DOHH2 (cell line): ENCODE results near the gene BEND3.

Source experiments
- H3F3A ChIP-seq: fragments of 200-600 bp; sonication (generic), shearing (Covaris generic); 2 replicates; pipeline ENCODE4 v1.6.0; 2016; ENCODE audit warnings: antibody characterized with exemption, mild to moderate bottlenecking; ENCODE audit not compliant: control insufficient read depth, insufficient read depth
- H3K27ac ChIP-seq: fragments of 200-600 bp; sonication (generic); 2 replicates; pipeline ENCODE4 v1.5.1; 2014; ENCODE audit warnings: low read depth, mild to moderate bottlenecking, low read length, moderate library complexity
- H3K27me3 ChIP-seq: fragments of 200-600 bp; sonication (generic); 2 replicates; pipeline ENCODE4 v1.6.1; 2014; ENCODE audit warnings: mild to moderate bottlenecking, low read length, mixed read lengths; ENCODE audit not compliant: control insufficient read depth
- H3K36me3 ChIP-seq: fragments of 200-600 bp; sonication (generic); 2 replicates; pipeline ENCODE4 v1.6.1; 2014; ENCODE audit warnings: mild to moderate bottlenecking, low read length, moderate library complexity, mixed read lengths; ENCODE audit not compliant: control insufficient read depth
- H3K4me1 ChIP-seq: fragments of 200-600 bp; sonication (generic); 2 replicates; pipeline ENCODE4 v1.6.1; 2014; ENCODE audit warnings: mild to moderate bottlenecking, low read length, mixed read lengths; ENCODE audit not compliant: control insufficient read depth
- H3K4me2 ChIP-seq: fragments of 200-600 bp; sonication (generic); 2 replicates; pipeline ENCODE4 v1.6.0; 2014; ENCODE audit warnings: mild to moderate bottlenecking, low read length, moderate library complexity
- H3K4me3 ChIP-seq: fragments of 200-600 bp; sonication (generic); 2 replicates; pipeline ENCODE4 v1.5.1; 2014; ENCODE audit warnings: mild to moderate bottlenecking, low read length, mixed read lengths
- H3K79me2 ChIP-seq: fragments of 200-600 bp; sonication (generic); 2 replicates; pipeline ENCODE4 v1.6.1; 2014; ENCODE audit warnings: mild to moderate bottlenecking, low read length, mixed read lengths; ENCODE audit not compliant: control insufficient read depth
- H3K9me2 ChIP-seq: fragments of 200-600 bp; sonication (generic); replicated peaks from 2 replicates; pipeline ENCODE4 v1.6.1; 2014; ENCODE audit warnings: mild to moderate bottlenecking, low read length, mixed read lengths; ENCODE audit not compliant: control insufficient read depth
- H3K9me3 ChIP-seq: fragments of 200-600 bp; sonication (generic); 2 replicates; pipeline ENCODE4 v1.6.1; 2014; ENCODE audit warnings: antibody characterized with exemption, low read length, mixed read lengths; ENCODE audit not compliant: control insufficient read depth, insufficient read depth
- H4K20me1 ChIP-seq: fragments of 200-600 bp; sonication (generic); 2 replicates; pipeline ENCODE4 v1.6.0; 2014; ENCODE audit warnings: low read depth, mild to moderate bottlenecking, antibody characterized with exemption, low read length, moderate library complexity; ENCODE audit not compliant: control insufficient read depth, insufficient read depth
- CTCF ChIP-seq: fragments of 200-600 bp; sonication (generic); IDR thresholded peaks from one replicate; pipeline ENCODE4 v1.5.1; 2014; ENCODE audit warnings: antibody characterized with exemption, mild to moderate bottlenecking, low read depth, low read length; ENCODE audit not compliant: poor library complexity, severe bottlenecking
- EZH2phosphoT487 ChIP-seq: fragments of 200-600 bp; sonication (generic); IDR thresholded peaks from 2 replicates; pipeline ENCODE4 v1.6.1; 2017; ENCODE audit warnings: borderline replicate concordance, mild to moderate bottlenecking, antibody characterized with exemption, low read length, moderate library complexity, mixed read lengths

The BEND3 gene

GRCh38 chr6:107060704-107061103, 54.6 kb downstream of the BEND3 start:
- H4K20me1 ChIP-seq: no peaks in the 10 kb centered on the region
- no peak overlapping the region for H3K4me3 ChIP-seq
- H3K27ac ChIP-seq: no peak overlapping the region
- TF ChIP-seq CTCF: no peak
- no peak for TF ChIP-seq EZH2phosphoT487
- H3K79me2 ChIP-seq: no peaks in the 10 kb centered on the region
- no peaks in the 10 kb centered on the region for H3F3A ChIP-seq
- no peaks in the 10 kb centered on the region for H3K9me3 ChIP-seq
- peaks cover 15% of the 10 kb centered on the region for H3K4me1 ChIP-seq
- H3K4me2 ChIP-seq: no peak overlapping the region
- no peaks in the 10 kb centered on the region for H3K9me2 ChIP-seq
- H3K27me3 ChIP-seq: 0 out of 2 replicates have a peak, but pooled peaks cover 3% of the 10 kb centered on the region
- no peaks in the 10 kb centered on the region for H3K36me3 ChIP-seq

- Histone ChIP-seq H3K27ac (no peak overlapping the region), H3K4me1 (peaks cover 12% of the 10 kb centered on the region), H3K79me2 (no peaks in the 10 kb centered on the region), H3K9me2 (no peaks in the 10 kb centered on the region), H3F3A (no peaks in the 10 kb centered on the region), H3K36me3 (no peaks in the 10 kb centered on the region), H3K4me3 (no peak overlapping the region), H3K9me3 (no peaks in the 10 kb centered on the region), H4K20me1 (no peaks in the 10 kb centered on the region), H3K27me3 (0 out of 2 replicates have a peak, but pooled peaks cover 3% of the 10 kb centered on the region), H3K4me2 (no peak overlapping the region)
- TF ChIP-seq CTCF: no peak
- no peak for TF ChIP-seq EZH2phosphoT487
Measured at GRCh38 chr6:107059606-107060005, 55.7 kb downstream of the BEND3 start.

- Histone ChIP-seq H3K27me3 (0 out of 2 replicates have a peak, but pooled peaks cover 3% of the 10 kb centered on the region), H3K36me3 (no peaks in the 10 kb centered on the region), H3K27ac (no peak overlapping the region), H3K4me2 (no peak overlapping the region), H3K4me1 (peaks cover 12% of the 10 kb centered on the region), H3K79me2 (no peaks in the 10 kb centered on the region), H3K9me3 (no peaks in the 10 kb centered on the region), H3F3A (no peaks in the 10 kb centered on the region), H3K4me3 (no peak overlapping the region), H4K20me1 (no peaks in the 10 kb centered on the region), H3K9me2 (no peaks in the 10 kb centered on the region)
- TF ChIP-seq CTCF (no peak), EZH2phosphoT487 (no peak)
Measured at GRCh38 chr6:107057679-107058078, 57.6 kb downstream of the BEND3 start.
